GM23248 (cell line): ENCODE measurements around the gene CREBBP. TPM values are rescaled to one million over a fixed set of nuclear protein-coding genes. Genes with fewer than 3 reads are reported as not detected.

Experiments used
- DNase-seq: peaks from one replicate; pipeline ENCODE4 v3.0.0-alpha.2; 2015
- H2AFZ ChIP-seq: fragments of 200-600 bp; sonication (generic); 2 replicates; pipeline ENCODE4 v1.6.1; 2016; ENCODE audit warnings: antibody characterized with exemption
- H3F3A ChIP-seq: fragments of 200-600 bp; sonication (generic); 2 replicates; pipeline ENCODE4 v1.6.1; 2016; ENCODE audit warnings: mild to moderate bottlenecking, antibody characterized with exemption, mixed run types; ENCODE audit not compliant: insufficient read depth
- H3K27ac ChIP-seq: fragments of 200-600 bp; sonication (generic); 2 replicates; pipeline ENCODE4 v1.5.1; 2016; ENCODE audit warnings: mild to moderate bottlenecking
- H3K27me3 ChIP-seq: fragments of 200-600 bp; sonication (generic); replicated peaks from 2 replicates; pipeline ENCODE4 v1.6.1; 2016; ENCODE audit warnings: mild to moderate bottlenecking; ENCODE audit not compliant: insufficient read depth
- H3K36me3 ChIP-seq: fragments of 200-600 bp; sonication (generic); 2 replicates; pipeline ENCODE4 v1.6.1; 2016; ENCODE audit warnings: low read depth, mild to moderate bottlenecking
- H3K4me1 ChIP-seq: fragments of 200-600 bp; sonication (generic); 2 replicates; pipeline ENCODE4 v1.6.1; 2016; ENCODE audit warnings: mild to moderate bottlenecking; ENCODE audit not compliant: insufficient read depth
- H3K4me2 ChIP-seq: fragments of 200-600 bp; sonication (generic); one replicate; pipeline ENCODE4 v1.6.1; 2016; ENCODE audit warnings: mild to moderate bottlenecking; ENCODE audit not compliant: unreplicated experiment
- H3K4me3 ChIP-seq: fragments of 200-600 bp; sonication (generic); 2 replicates; pipeline ENCODE4 v1.5.1; 2016; ENCODE audit warnings: mild to moderate bottlenecking
- H3K79me2 ChIP-seq: fragments of 200-600 bp; sonication (generic); 2 replicates; pipeline ENCODE4 v1.6.1; 2016; ENCODE audit warnings: mild to moderate bottlenecking; ENCODE audit not compliant: insufficient read depth
- H3K9ac ChIP-seq: fragments of 200-600 bp; sonication (generic); 2 replicates; pipeline ENCODE4 v1.6.1; 2016; ENCODE audit warnings: mild to moderate bottlenecking
- H3K9me2 ChIP-seq: fragments of 200-600 bp; sonication (generic); 2 replicates; pipeline ENCODE4 v1.6.1; 2016; ENCODE audit warnings: mixed run types, mild to moderate bottlenecking, moderate library complexity; ENCODE audit not compliant: insufficient read depth
- H3K9me3 ChIP-seq: fragments of 200-600 bp; sonication (generic); one replicate; pipeline ENCODE4 v1.6.1; 2017; ENCODE audit warnings: low read depth
- H4K20me1 ChIP-seq: fragments of 200-600 bp; sonication (generic); 2 replicates; pipeline ENCODE4 v1.6.0; 2016; ENCODE audit not compliant: insufficient read depth
- EZH2 ChIP-seq: fragments of 200-600 bp; sonication (generic); IDR thresholded peaks from 2 replicates; pipeline ENCODE4 v1.6.1; 2018; ENCODE audit warnings: antibody characterized with exemption, mild to moderate bottlenecking; ENCODE audit not compliant: insufficient read depth, poor library complexity, severe bottlenecking
- EZH2phosphoT487 ChIP-seq: fragments of 200-600 bp; sonication (generic); IDR thresholded peaks from 2 replicates; pipeline ENCODE4 v1.6.1; 2018; ENCODE audit warnings: antibody characterized with exemption, moderate library complexity, mild to moderate bottlenecking, low read depth; ENCODE audit not compliant: insufficient read depth
- WGBS, 2 experiments: methylation state at CpG; one replicate each; pipeline ENCODE4 v1.1.6; 2015 to 2017; ENCODE audit warnings: low lambda C conversion rate in 2 of 2, low coverage in 1 of 2; ENCODE audit errors: missing lambda C conversion rate in 2 of 2; 5-methylcytosine and 5-hydroxymethylcytosine counted together
- in situ Hi-C: fragments of 300-500 bp; cut with MboI; formaldehyde crosslinking; loops from 2 replicates; pipeline ENCODE4 v1.15.0; 2020
- polyA plus RNA-seq: library from polyadenylated mRNA; unstranded; fragments of >200 nt; fragmentation: Nextera tagmentation; extraction: Ambion mirVana; gene quantifications from 2 replicates; pipeline ENCODE4 v1.2.1, GENCODE V29; 2016
- total RNA-seq: library from RNA; depleted of rRNA; stranded (reverse); fragments of >200 nt; shearing (Covaris generic); gene quantifications from 2 replicates; pipeline ENCODE4 v1.2.3, GENCODE V29; 2014

Gene CREBBP
- total and polyA plus RNA-seq, 2 experiments from 2014 or later, result 11.7 to 11.9 TPM

DNA sequence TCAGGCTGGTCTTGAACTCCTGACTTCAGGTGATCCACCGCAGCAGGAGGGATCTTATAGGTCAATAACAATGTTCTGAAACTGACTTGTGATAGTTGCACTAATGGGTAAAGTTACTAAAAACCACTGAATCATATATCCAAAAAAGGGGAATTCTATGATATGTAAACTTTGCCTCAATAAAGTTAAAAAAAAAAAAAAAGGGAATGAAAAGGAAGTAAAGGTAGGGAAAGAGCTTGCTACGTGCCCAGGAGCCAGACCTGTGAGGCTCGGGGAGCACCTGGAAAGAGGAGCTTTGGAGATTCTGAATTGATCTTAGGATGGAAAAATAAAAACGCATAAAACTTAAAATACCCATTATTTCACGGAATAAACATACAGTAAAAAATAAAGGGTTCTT lies 142.4 kb downstream of the CREBBP start:
- Histone ChIP-seq H3K27me3 (no peaks in the 10 kb centered on the region), H3K4me3 (no peak overlapping the region), H3K36me3 (peaks cover 60% of the 10 kb centered on the region), H3F3A (no peaks in the 10 kb centered on the region), H3K4me2 (no peak overlapping the region), H3K79me2 (peaks cover 14% of the 10 kb centered on the region; the same call in 1 of the 2 replicates), H3K9me2 (no peaks in the 10 kb centered on the region), H3K27ac (no peak overlapping the region), H2AFZ (no peak overlapping the region), H3K9ac (no peak overlapping the region), H3K4me1 (no peaks in the 10 kb centered on the region), H4K20me1 (no peaks in the 10 kb centered on the region), H3K9me3 (no peaks in the 10 kb centered on the region)
- no peak for DNase-seq
- TF ChIP-seq EZH2, result no peak
- TF ChIP-seq EZH2phosphoT487, result no peak
- WGBS, 2 experiments, result 99% methylated on average over 5 of the region's 5 CpGs
- in situ Hi-C loops, result no loop called here

DNA sequence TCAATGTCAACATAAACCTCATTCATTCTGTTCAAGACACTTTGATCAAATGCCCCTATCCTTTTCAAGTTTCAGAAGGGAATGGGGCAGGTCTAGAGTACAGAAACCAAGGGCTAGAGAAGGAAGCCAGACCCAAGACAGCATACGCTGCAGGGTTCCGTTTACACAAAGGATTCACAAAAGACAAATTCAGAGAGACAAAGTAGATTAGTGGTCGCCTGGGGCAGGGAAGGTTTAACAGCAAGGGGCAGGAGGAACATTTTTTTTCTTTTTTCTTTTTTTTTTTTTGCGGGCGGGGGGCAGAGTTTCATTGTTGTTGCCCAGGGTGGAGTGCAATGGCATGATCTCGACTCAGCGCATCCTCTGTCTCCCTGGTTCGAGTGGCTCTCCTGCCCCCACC lies 143.3 kb downstream of the CREBBP start:
- Histone ChIP-seq H3K27me3 (no peaks in the 10 kb centered on the region), H3K79me2 (peaks cover 9% of the 10 kb centered on the region; the same call in 1 of the 2 replicates), H3K4me2 (no peak overlapping the region), H3F3A (no peaks in the 10 kb centered on the region), H3K36me3 (peaks cover 51% of the 10 kb centered on the region), H3K27ac (no peak overlapping the region), H3K4me1 (no peaks in the 10 kb centered on the region), H4K20me1 (no peaks in the 10 kb centered on the region), H2AFZ (no peak overlapping the region), H3K9me2 (no peaks in the 10 kb centered on the region), H3K9ac (no peak overlapping the region), H3K4me3 (no peak overlapping the region), H3K9me3 (no peaks in the 10 kb centered on the region)
- 79 to 80% methylated on average over 8 of the region's 8 CpGs for WGBS, 2 experiments
- TF ChIP-seq EZH2phosphoT487 (no peak), EZH2 (no peak)
- no peak for DNase-seq
- in situ Hi-C loops, result no loop called here

DNA sequence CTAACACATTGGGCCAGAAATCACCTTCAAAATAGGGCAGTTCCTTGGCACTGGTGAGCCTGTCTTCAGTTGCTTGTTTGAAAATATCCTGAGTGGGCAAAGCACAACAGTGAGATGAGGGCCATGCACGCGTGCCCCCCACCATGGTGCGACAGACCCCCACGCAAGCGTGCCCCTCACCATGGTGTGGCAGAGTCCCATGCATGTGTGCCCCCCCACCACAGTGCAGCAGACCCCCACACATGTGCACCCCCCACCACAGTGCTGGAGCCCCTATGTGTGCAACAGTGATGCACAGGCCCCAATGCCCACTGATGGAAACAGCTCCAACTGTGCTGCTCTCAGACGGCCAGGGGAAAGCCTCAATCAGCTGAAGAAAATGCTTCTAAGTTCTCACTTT lies 144.4 kb downstream of the CREBBP start:
- Histone ChIP-seq H3K27ac (no peak overlapping the region), H3K36me3 (peaks cover 41% of the 10 kb centered on the region), H3K9me2 (no peaks in the 10 kb centered on the region), H3K4me1 (no peaks in the 10 kb centered on the region), H2AFZ (no peak overlapping the region), H3K4me3 (no peak overlapping the region), H3K9me3 (no peaks in the 10 kb centered on the region), H3F3A (no peaks in the 10 kb centered on the region), H3K79me2 (peaks cover 9% of the 10 kb centered on the region; the same call in 1 of the 2 replicates), H3K4me2 (no peak overlapping the region), H3K9ac (no peak overlapping the region), H3K27me3 (no peaks in the 10 kb centered on the region), H4K20me1 (no peaks in the 10 kb centered on the region)
- WGBS, 2 experiments, result 94 to 96% methylated on average over 6 of the region's 6 CpGs
- TF ChIP-seq EZH2 (no peak), EZH2phosphoT487 (no peak)
- DNase-seq, result no peak
- in situ Hi-C loops, result no loop called here

DNA sequence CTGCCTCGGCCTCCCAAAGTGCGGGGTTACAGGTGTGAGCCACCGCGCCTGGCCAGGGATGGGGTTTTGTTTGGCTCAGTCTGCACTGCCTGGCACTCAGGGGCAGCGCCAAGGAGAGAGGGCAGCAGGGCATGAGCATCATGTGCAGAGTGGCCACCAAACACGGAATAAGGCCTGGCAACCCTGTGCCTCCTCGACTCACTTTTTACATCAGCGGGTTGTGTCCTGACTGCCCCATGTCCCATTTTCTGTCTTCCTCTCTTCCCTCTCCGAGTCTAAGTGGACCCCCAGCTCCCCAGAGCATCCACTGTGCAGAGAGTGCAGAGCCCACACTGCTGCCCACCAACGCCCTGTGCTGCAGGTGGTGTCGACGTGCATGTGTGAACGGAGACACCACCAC lies 145.0 kb downstream of the CREBBP start:
- no peak overlapping the region for H3K9ac ChIP-seq
- peaks cover 9% of the 10 kb centered on the region; the same call in 1 of the 2 replicates for H3K79me2 ChIP-seq
- no peak overlapping the region for H3K4me2 ChIP-seq
- H3K4me1 ChIP-seq, result no peaks in the 10 kb centered on the region
- H3F3A ChIP-seq, result no peaks in the 10 kb centered on the region
- no peaks in the 10 kb centered on the region for H4K20me1 ChIP-seq
- no peak overlapping the region for H3K4me3 ChIP-seq
- no peak overlapping the region for H2AFZ ChIP-seq
- peaks cover 39% of the 10 kb centered on the region for H3K36me3 ChIP-seq
- in situ Hi-C loops, result no loop called here
- no peaks in the 10 kb centered on the region for H3K9me2 ChIP-seq
- WGBS, 2 experiments, result 96 to 97% methylated on average over 13 of the region's 13 CpGs
- TF ChIP-seq EZH2, result no peak
- TF ChIP-seq EZH2phosphoT487, result no peak
- H3K27me3 ChIP-seq, result no peaks in the 10 kb centered on the region
- no peaks in the 10 kb centered on the region for H3K9me3 ChIP-seq
- no peak overlapping the region for H3K27ac ChIP-seq
- no peak for DNase-seq

DNA sequence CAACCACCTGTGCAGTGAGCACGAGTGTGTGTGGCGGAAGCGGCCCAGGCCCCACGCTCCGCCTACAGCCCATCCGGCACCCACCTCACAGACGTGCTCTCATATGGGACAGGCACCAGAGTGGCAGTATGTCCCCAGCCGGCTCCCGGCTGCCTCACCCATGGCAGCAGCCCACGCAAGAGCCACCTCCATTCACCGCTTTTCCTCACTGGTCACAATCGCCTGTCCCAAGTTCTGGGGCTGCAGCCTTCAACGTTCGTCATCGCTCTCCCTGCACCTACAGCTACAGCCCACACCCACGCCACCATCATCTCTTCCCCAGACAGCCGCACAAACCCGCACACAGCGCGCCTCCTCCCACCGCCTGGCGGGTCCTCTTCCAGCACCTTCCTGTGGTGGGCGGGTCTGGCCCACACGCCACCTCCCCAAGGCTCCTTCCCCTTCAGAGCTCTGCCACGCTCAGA lies 145.7 kb downstream of the CREBBP start:
- Histone ChIP-seq H3K4me3 (no peak overlapping the region), H3K9me3 (no peaks in the 10 kb centered on the region), H3F3A (no peaks in the 10 kb centered on the region), H3K27me3 (no peaks in the 10 kb centered on the region), H3K4me1 (no peaks in the 10 kb centered on the region), H3K27ac (no peak overlapping the region), H2AFZ (no peak overlapping the region), H3K79me2 (peaks cover 9% of the 10 kb centered on the region; the same call in 1 of the 2 replicates), H4K20me1 (no peaks in the 10 kb centered on the region), H3K36me3 (peaks cover 35% of the 10 kb centered on the region), H3K4me2 (no peak overlapping the region), H3K9ac (no peak overlapping the region), H3K9me2 (no peaks in the 10 kb centered on the region)
- in situ Hi-C loops, result no loop called here
- DNase-seq, result no peak
- TF ChIP-seq EZH2, result no peak
- TF ChIP-seq EZH2phosphoT487, result no peak
- 96 to 98% methylated on average over 23 to 25 of the region's 25 CpGs for WGBS, 2 experiments
